Endothelial cell of umbilical vein (primary cell): ENCODE results near the gene CASKIN2. TPM values are rescaled to one million over a fixed set of nuclear protein-coding genes. Genes with fewer than 3 reads are reported as not detected.

ENCODE experiments used
- BruUV-seq: library from RNA; stranded (reverse); fragments of 400-500 nt; replicated peaks from 2 replicates; lab custom pipeline; 2021; lab: Mats Ljungman, UMichigan
- CTCF ChIA-PET: fragments of 300-600, 350-600 bp; sonication (Branson Sonifier 250); formaldehyde crosslinking; loops from one replicate; lab custom pipeline; 2021; ENCODE audit warnings: antibody characterized with exemption, inconsistent platforms; lab: Charles Lee
- POLR2A ChIA-PET: fragments of 300-600, 350-600 bp; sonication (Branson Sonifier 250); formaldehyde crosslinking; loops from one replicate; lab custom pipeline; 2021; ENCODE audit warnings: antibody characterized with exemption, inconsistent platforms; lab: Charles Lee
- DNase-seq: peaks from one replicate; pipeline ENCODE4 v3.0.0-alpha.2; 2011; ENCODE audit warnings: low read depth, low spot score
- FAIRE-seq: peaks from 2 replicates; lab custom pipeline; 2011; peaks lifted over from hg19 to GRCh38; lab: Jason Lieb, UNC
- H2AFZ ChIP-seq: 2 replicates; pipeline ENCODE4 v1.6.0; 2012; ENCODE audit warnings: low read depth, low read length, control low read depth, inconsistent platforms
- H3K27ac ChIP-seq: 2 replicates; pipeline ENCODE4 v1.5.1; 2011; ENCODE audit warnings: low read depth, mild to moderate bottlenecking, control low read depth, low read length, moderate library complexity; ENCODE audit not compliant: insufficient read depth
- H3K27me3 ChIP-seq, 2 experiments: 2 replicates each; pipeline versions ENCODE4 v1.6.0 to v1.6.1; 2011; ENCODE audit warnings: low read length in 2 of 2, mixed read lengths in 1 of 2; ENCODE audit not compliant: control insufficient read depth in 2 of 2, insufficient read depth in 2 of 2
- H3K36me3 ChIP-seq, 2 experiments: 2 replicates in 1 of 2; 3 replicates in 1 of 2; pipeline ENCODE4 v1.5.1; 2011; ENCODE audit warnings: low read length in 2 of 2, mild to moderate bottlenecking in 1 of 2, moderate library complexity in 1 of 2; ENCODE audit not compliant: control insufficient read depth in 2 of 2, insufficient read depth in 2 of 2; ENCODE audit errors: extremely low read depth in 1 of 2
- H3K4me1 ChIP-seq: 3 replicates; pipeline ENCODE4 v1.5.1; 2011; ENCODE audit warnings: mild to moderate bottlenecking, low read length; ENCODE audit not compliant: control insufficient read depth, insufficient read depth; ENCODE audit errors: extremely low read depth
- H3K4me2 ChIP-seq: 2 replicates; pipeline ENCODE4 v1.6.1; 2011; ENCODE audit warnings: low read length, control low read depth, mixed read lengths; ENCODE audit not compliant: insufficient read depth
- H3K4me3 ChIP-seq, 3 experiments: fragments of 200-600 bp in 1 of 3; sonication (generic), shearing (Covaris generic) in 1 of 3; replicated peaks in 1 of 3; 2 replicates each; pipeline ENCODE4 v1.5.1; 2011 to 2016; ENCODE audit warnings: control low read depth in 3 of 3, low read length in 3 of 3, mild to moderate bottlenecking in 2 of 3, inconsistent platforms in 1 of 3, low read depth in 1 of 3, moderate library complexity in 1 of 3; ENCODE audit not compliant: insufficient read depth in 1 of 3
- H3K79me2 ChIP-seq: 2 replicates; pipeline ENCODE4 v1.6.0; 2012; ENCODE audit warnings: low read length, inconsistent platforms; ENCODE audit not compliant: control insufficient read depth, insufficient read depth
- H3K9ac ChIP-seq: replicated peaks from 2 replicates; pipeline ENCODE3; 2011; ENCODE audit warnings: low read length, control low read depth; ENCODE audit not compliant: insufficient read depth; ENCODE audit errors: extremely low read depth
- H3K9me1 ChIP-seq: replicated peaks from 3 replicates; pipeline ENCODE4 v1.6.0; 2011; ENCODE audit warnings: mild to moderate bottlenecking, low read length; ENCODE audit not compliant: control insufficient read depth, insufficient read depth; ENCODE audit errors: extremely low read depth
- H3K9me3 ChIP-seq: replicated peaks from 2 replicates; pipeline ENCODE4 v1.5.1; 2012; ENCODE audit warnings: low read length, inconsistent platforms; ENCODE audit not compliant: control insufficient read depth, insufficient read depth
- H4K20me1 ChIP-seq: replicated peaks from 2 replicates; pipeline ENCODE3; 2011; ENCODE audit warnings: mild to moderate bottlenecking, low read length; ENCODE audit not compliant: control insufficient read depth, insufficient read depth; ENCODE audit errors: extremely low read depth
- CTCF ChIP-seq, 2 donors: IDR thresholded peaks; 1 replicate in 1 of 2; 2 replicates in 1 of 2; pipeline ENCODE4 v1.5.1; 2011; ENCODE audit warnings: low read length in 2 of 2, mild to moderate bottlenecking in 2 of 2, moderate library complexity in 2 of 2, control low read depth in 1 of 2, inconsistent platforms in 1 of 2, low read depth in 1 of 2; ENCODE audit not compliant: insufficient read depth in 1 of 2; ENCODE audit errors: extremely low read depth in 1 of 2
- EZH2 ChIP-seq: IDR thresholded peaks from 2 replicates; pipeline ENCODE4 v1.6.1; 2012; ENCODE audit warnings: borderline replicate concordance, low read depth, mild to moderate bottlenecking, moderate library complexity, low read length, inconsistent platforms; ENCODE audit not compliant: severe bottlenecking
- FOS ChIP-seq: IDR thresholded peaks from 2 replicates; pipeline ENCODE4 v1.6.1; 2011; ENCODE audit warnings: mild to moderate bottlenecking, low read length, moderate library complexity, borderline replicate concordance; ENCODE audit not compliant: insufficient read depth
- GATA2 ChIP-seq: IDR thresholded peaks from 2 replicates; pipeline ENCODE4 v1.7.0; 2011; ENCODE audit warnings: low read depth, mild to moderate bottlenecking, moderate library complexity, mixed read lengths, low read length; ENCODE audit not compliant: insufficient read length, insufficient read depth
- JUN ChIP-seq: IDR thresholded peaks from 2 replicates; pipeline ENCODE4 v1.6.1; 2011; ENCODE audit warnings: borderline replicate concordance, low read depth; ENCODE audit not compliant: insufficient read length, insufficient read depth
- MYC ChIP-seq: IDR thresholded peaks from one replicate; pipeline ENCODE4 v1.6.1; 2011; ENCODE audit warnings: mild to moderate bottlenecking, low read depth, low read length
- POLR2A ChIP-seq: IDR thresholded peaks from 2 replicates; pipeline ENCODE4 v1.6.1; 2012; ENCODE audit warnings: low read depth, mild to moderate bottlenecking, control low read depth, low read length
- POLR2AphosphoS5 ChIP-seq: IDR thresholded peaks from 2 replicates; pipeline ENCODE4 v1.6.1; 2012; ENCODE audit warnings: low read depth, mild to moderate bottlenecking, control low read depth, low read length, moderate library complexity; ENCODE audit not compliant: insufficient read depth
- dilution Hi-C: fragments of 300-500 bp; cut with MboI; formaldehyde crosslinking; loops from one replicate; pipeline ENCODE4 v1.15.0; 2019; ENCODE audit warnings: low sequenced_read_pairs; ENCODE audit not compliant: extremely low pct_ligation_motif_present
- intact Hi-C: fragments of 100-400 bp; cut with micrococcal nuclease; formaldehyde crosslinking; loops from one replicate; pipeline ENCODE4 v1.10.0; 2022
- polyA plus RNA-seq, 4 experiments: library from polyadenylated mRNA; depleted of rRNA in 3 of 4; stranded (reverse) in 3 of 4; unstranded in 1 of 4; fragments of >200 nt; gene quantifications; 2 replicates each; pipeline versions ENCODE4 v1.2.1 to v1.2.3, GENCODE V29; 2011 to 2012; ENCODE audit warnings: missing spikeins in 1 of 4
- total RNA-seq: library from RNA; stranded (reverse); gene quantifications from 2 replicates; pipeline ENCODE4 v1.2.3, GENCODE V29; 2021
- TF ChIP-seq, protein P1 (sequence below): IDR thresholded peaks from 2 replicates; pipeline ENCODE4 v1.6.1; 2011; ENCODE audit not compliant: insufficient read depth, insufficient read length

Gene CASKIN2
- total and polyA plus RNA-seq, 2 donors (not counting 3 experiments of a cell fraction or from before 2014, with no cell fraction given) = 13.0 to 37.6 TPM

GRCh38 chr17:75490953-75491649 lies 24.2 kb downstream of the CASKIN2 start:
- ChIA-PET CTCF (no interaction called here), POLR2A (no interaction called here)
- H3K79me2 ChIP-seq = no peaks in the 10 kb centered on the region
- no peak for DNase-seq
- no peaks in the 10 kb centered on the region for H3K9me3 ChIP-seq
- no peak overlapping the region for H3K4me3 ChIP-seq
- no peaks in the 10 kb centered on the region for H3K9me1 ChIP-seq
- BruUV-seq = no TSS peak
- H3K27ac ChIP-seq = no peak overlapping the region
- dilution Hi-C loops = no loop called here
- H3K9ac ChIP-seq = no peak overlapping the region
- peaks cover 9% of the 10 kb centered on the region for H3K4me1 ChIP-seq
- H3K36me3 ChIP-seq = peaks cover 0 to 26% of the 10 kb centered on the region in 2 experiments
- TF ChIP-seq EZH2 = no peak
- no peaks in the 10 kb centered on the region for H3K27me3 ChIP-seq
- no peak overlapping the region for H3K4me2 ChIP-seq
- H4K20me1 ChIP-seq = no peaks in the 10 kb centered on the region
- H2AFZ ChIP-seq = no peak overlapping the region
- intact Hi-C loops = no loop called here
- FAIRE-seq = no peak

- H3K27me3 ChIP-seq = no peaks in the 10 kb centered on the region
- no peaks in the 10 kb centered on the region for H4K20me1 ChIP-seq
- no peaks in the 10 kb centered on the region for H3K79me2 ChIP-seq
- H3K27ac ChIP-seq = no peak overlapping the region
- BruUV-seq = no TSS peak
- dilution Hi-C loops (no loop called here), intact Hi-C loops (no loop called here)
- TF ChIP-seq JUN (no peak), FOS (no peak), MYC (no peak), POLR2AphosphoS5 (no peak), EZH2 (no peak), POLR2A (no peak), GATA2 (no peak), CTCF (IDR thresholded peaks at IDR 0.05; ENCODE audit: extremely low read depth in 1 of 2, insufficient read depth in 1 of 2, low read depth in 1 of 2, low read length in 2 of 2) (no peak)
- TF ChIP-seq, protein P1, sequence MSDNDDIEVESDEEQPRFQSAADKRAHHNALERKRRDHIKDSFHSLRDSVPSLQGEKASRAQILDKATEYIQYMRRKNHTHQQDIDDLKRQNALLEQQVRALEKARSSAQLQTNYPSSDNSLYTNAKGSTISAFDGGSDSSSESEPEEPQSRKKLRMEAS = no peak
- no peaks in the 10 kb centered on the region for H3K9me3 ChIP-seq
- ChIA-PET POLR2A (no interaction called here), CTCF (interaction anchor here (0.6 kb wide), 1 partner anchor 8 kb away, joined by 3 read pairs; no protein-coding TSS in a partner anchor)
- H3K36me3 ChIP-seq = peaks cover 0 to 21% of the 10 kb centered on the region in 2 experiments
- peaks cover 9% of the 10 kb centered on the region for H3K4me1 ChIP-seq
- H3K9ac ChIP-seq = no peak overlapping the region
- no peak overlapping the region for H3K4me2 ChIP-seq
- FAIRE-seq (no peak), DNase-seq (no peak)
- H3K4me3 ChIP-seq = no peak overlapping the region
- no peaks in the 10 kb centered on the region for H3K9me1 ChIP-seq
- no peak overlapping the region for H2AFZ ChIP-seq
Measured at GRCh38 chr17:75490173-75490743, 25.1 kb downstream of the CASKIN2 start.
